Sigmoid colon (tissue), 4 donors: ENCODE results near the gene CEBPB.

Source experiments
- EP300 ChIP-seq, 4 donors: sonication (generic); formaldehyde crosslinking; IDR thresholded peaks; one replicate each; pipeline ENCODE4 v1.6.1; 2017; ENCODE audit warnings: antibody characterized with exemption in 4 of 4
- POLR2A ChIP-seq, 2 donors: fragments of 450-650 bp; IDR thresholded peaks; one replicate each; pipeline ENCODE4 v1.6.1; 2016; ENCODE audit warnings: antibody characterized with exemption in 2 of 2, mild to moderate bottlenecking in 2 of 2, moderate library complexity in 2 of 2
- POLR2AphosphoS5 ChIP-seq, 4 donors: sonication (generic); formaldehyde crosslinking; IDR thresholded peaks; one replicate each; pipeline ENCODE4 v1.6.1; 2017; ENCODE audit warnings: antibody characterized with exemption in 4 of 4
- TF ChIP-seq, protein P1 (sequence below), 4 experiments: fragments of 450-650 bp in 3 of 4; fragments of 200-600 bp in 1 of 4; IDR thresholded peaks; one replicate each; pipeline ENCODE4 v1.5.1; 2016 to 2019; ENCODE audit warnings: antibody characterized with exemption in 4 of 4, mild to moderate bottlenecking in 3 of 4, moderate library complexity in 2 of 4

DNA sequence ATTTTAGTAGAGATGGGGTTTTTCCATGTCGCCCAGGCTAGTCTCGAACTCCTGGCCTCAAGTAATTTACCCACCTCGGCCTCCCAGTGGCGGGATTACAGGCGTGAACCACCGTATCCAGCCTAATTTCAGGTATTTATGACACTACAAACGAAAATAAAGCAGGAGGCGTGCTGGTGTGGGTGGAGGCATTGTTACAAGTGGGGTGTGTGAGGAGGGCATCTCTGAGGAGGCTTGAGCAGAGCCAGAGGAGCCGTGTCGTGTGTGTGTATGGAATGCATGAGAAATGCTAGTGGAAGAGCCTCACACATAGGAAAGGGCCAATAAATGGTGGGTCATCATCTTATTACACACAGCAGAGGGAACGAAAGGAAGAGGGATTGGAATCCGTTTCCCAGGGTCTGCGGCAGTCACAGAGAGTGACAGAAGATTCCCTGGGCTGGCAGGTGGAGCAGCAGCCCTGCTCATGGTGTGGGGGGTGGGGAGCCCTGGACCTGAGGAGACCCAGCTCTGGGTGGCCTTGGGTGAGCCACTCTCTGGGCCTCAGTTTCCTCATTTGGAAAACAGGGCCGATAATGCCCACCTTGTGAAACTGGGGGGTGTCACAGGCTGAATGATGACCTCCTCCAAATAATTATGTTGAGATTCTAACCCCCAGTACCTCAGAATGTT, 19.9 kb upstream of the CEBPB start:
- no peak for TF ChIP-seq EP300 (IDR thresholded peaks at IDR 0.05)
- TF ChIP-seq POLR2A (IDR thresholded peaks at IDR 0.05): no peak
- TF ChIP-seq, protein P1, sequence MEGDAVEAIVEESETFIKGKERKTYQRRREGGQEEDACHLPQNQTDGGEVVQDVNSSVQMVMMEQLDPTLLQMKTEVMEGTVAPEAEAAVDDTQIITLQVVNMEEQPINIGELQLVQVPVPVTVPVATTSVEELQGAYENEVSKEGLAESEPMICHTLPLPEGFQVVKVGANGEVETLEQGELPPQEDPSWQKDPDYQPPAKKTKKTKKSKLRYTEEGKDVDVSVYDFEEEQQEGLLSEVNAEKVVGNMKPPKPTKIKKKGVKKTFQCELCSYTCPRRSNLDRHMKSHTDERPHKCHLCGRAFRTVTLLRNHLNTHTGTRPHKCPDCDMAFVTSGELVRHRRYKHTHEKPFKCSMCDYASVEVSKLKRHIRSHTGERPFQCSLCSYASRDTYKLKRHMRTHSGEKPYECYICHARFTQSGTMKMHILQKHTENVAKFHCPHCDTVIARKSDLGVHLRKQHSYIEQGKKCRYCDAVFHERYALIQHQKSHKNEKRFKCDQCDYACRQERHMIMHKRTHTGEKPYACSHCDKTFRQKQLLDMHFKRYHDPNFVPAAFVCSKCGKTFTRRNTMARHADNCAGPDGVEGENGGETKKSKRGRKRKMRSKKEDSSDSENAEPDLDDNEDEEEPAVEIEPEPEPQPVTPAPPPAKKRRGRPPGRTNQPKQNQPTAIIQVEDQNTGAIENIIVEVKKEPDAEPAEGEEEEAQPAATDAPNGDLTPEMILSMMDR (IDR thresholded peaks at IDR 0.05): no peak
- TF ChIP-seq POLR2AphosphoS5 (IDR thresholded peaks at IDR 0.05): no peak
